A673 (cell line): ENCODE results near the gene CEP57L1.

Source experiments
- EZH2 ChIP-seq: fragments of 200-600 bp; sonication (generic); IDR thresholded peaks from 2 replicates; pipeline ENCODE4 v1.6.1; 2017; ENCODE audit warnings: borderline replicate concordance, low read depth, mild to moderate bottlenecking, mixed read lengths, antibody characterized with exemption, low read length; ENCODE audit not compliant: poor library complexity, severe bottlenecking
- TF ChIP-seq, protein P1 (sequence below): fragments of 300-800, 200-600 bp; sonication (generic); conservative IDR thresholded peaks from 2 replicates; pipeline ENCODE4 v1.5.1; 2017; ENCODE audit warnings: low read depth, mild to moderate bottlenecking, antibody characterized with exemption, low read length, moderate library complexity, mixed read lengths

DNA sequence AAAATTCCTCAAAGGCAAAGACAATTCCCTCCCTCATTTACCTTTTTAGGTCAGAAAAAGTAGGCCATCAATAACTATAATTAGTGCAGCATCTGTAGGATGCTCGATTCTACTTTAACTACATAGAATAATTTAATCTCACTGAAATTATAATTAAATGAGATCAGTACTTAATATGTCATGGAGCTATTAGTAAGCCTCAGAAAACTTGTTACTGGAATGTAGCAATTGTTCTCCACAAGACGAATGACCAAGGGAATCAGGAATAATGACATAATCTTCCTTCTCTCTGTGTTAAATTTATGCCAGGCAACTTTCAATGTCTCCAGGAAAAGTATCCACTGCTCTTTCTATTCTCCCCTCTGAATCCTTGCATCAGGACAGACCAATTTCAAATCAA, 34.7 kb upstream of the CEP57L1 start:
- no peak for TF ChIP-seq EZH2
- TF ChIP-seq, protein P1, sequence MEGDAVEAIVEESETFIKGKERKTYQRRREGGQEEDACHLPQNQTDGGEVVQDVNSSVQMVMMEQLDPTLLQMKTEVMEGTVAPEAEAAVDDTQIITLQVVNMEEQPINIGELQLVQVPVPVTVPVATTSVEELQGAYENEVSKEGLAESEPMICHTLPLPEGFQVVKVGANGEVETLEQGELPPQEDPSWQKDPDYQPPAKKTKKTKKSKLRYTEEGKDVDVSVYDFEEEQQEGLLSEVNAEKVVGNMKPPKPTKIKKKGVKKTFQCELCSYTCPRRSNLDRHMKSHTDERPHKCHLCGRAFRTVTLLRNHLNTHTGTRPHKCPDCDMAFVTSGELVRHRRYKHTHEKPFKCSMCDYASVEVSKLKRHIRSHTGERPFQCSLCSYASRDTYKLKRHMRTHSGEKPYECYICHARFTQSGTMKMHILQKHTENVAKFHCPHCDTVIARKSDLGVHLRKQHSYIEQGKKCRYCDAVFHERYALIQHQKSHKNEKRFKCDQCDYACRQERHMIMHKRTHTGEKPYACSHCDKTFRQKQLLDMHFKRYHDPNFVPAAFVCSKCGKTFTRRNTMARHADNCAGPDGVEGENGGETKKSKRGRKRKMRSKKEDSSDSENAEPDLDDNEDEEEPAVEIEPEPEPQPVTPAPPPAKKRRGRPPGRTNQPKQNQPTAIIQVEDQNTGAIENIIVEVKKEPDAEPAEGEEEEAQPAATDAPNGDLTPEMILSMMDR, result no peak
